GDM1 (cell line): Measurements from ENCODE around the gene BLOC1S5.
"Not testable (repeated sequence)": the region's sequence is repeated elsewhere in the genome, so short reads cannot be mapped to it uniquely, and the experiment has no call there.

ENCODE experiments used
- DNase-seq: peaks from one replicate; lab custom pipeline; 2025; lab: John Stamatoyannopoulos, UW

The BLOC1S5 gene

DNA sequence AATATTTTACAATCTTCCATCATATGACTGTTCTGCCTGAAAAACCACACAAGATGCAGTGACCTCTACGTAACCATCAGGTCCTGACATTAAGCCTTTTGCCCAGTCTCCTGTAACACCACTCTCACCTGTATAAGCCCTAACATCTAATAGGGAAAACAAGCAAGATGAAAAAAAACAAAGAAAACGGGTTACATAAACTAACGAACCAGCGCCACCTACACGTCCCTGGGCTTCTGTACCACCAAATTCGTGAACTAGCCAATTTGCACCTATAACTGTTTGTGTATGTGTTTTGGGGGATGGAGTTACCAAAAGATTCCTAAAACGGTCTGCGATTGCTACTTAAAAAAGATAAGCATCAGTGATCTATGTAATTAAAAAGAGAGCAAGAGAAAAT lies 70.2 kb downstream of the BLOC1S5 start:
- DNase-seq, result no peak

DNA sequence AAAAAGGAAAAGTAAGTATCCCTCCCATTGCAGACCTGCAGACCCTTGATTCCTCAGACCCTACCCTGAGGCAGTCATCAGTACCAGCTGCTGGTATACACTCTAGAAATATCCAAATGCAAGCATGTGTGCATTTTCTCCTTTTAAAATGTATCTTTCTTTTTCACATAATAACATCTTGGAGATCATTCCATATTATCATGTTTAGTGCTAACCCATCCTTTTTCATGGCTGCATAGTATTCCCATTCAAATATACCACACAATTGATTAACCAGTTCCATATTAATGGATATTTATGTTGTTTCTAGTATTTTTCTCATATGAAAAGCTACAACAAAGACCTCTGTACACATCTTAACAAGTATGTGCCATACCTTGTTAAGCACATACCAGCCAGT lies 70.8 kb downstream of the BLOC1S5 start:
- DNase-seq, result no peak

DNA sequence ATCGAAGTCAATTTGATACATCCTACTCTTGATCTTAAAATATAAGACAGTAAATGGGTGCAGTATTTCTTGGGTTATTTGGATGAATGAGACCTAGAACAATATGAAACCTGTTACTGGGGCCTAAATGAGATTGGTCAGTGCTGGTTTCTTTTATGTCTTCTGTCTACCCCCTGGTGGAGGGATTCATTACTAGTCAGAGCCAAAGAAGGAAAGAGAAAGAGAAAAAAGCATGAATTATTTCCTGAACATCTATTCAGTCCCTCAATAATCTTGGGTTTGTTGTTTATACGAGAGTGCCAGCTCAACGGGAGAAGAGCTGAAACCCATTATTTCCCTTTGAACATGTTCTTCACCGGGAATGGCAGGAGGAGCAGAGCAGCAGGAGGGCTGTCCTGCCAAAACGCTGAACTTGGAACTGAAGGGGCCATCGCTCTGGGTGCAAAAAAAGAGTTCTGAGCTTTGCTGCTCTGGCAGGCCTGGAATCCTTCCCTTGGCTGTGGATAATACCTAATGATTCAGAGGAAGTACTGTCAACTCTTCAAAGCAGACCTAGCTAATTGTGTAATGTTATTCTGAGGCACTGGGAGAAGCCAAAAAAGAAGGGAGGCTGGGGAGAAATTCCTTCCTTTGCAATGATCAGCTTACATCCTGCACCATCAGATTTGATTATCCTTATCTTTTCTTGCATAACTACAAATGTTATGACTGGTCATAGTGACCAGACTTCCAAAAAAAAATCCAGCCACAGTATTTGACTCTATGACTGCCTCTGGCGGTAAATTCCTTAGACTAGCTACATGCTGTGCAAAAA lies 72.0 kb downstream of the BLOC1S5 start:
- DNase-seq, result no peak

DNA sequence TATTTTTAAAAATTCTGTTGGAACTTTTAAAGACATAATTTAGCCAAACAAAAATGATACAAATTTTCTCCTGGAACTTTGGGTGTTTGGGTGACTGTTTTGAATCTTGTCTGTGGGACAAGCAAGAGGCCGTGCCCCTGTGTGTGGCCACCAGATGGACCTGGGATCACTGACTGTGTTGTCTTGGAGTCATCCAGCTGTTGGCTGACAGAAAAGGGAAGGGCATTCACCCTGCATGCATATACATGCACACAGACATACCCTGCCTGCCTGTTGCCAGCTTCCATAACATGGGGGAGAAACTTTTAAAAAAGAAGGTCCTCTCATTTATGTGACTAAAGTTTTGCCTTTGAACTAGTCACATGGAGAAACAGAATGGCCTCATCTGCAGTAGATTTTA lies 72.7 kb downstream of the BLOC1S5 start:
- no peak for DNase-seq

DNA sequence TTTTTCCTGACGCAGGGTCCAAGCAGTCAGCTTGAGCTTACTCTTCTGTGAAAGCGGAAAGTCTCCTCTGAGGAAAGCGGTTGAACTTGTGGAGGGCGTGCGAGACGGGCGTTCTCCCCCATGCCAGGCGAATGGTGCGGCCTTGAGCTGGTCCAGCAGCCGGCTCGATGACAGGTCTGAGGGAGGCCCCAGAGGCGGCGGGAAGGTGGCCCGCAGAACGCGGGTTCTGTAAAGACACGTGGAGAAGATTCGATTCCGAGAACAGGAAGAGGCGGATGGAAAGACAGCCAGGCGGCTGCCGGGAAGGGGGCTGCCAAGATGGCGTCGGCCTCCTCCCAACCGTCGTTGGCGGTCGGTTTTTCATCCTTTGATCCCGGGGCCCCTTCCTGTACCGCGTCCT lies 78.0 kb downstream of the BLOC1S5 start:
- no peak for DNase-seq

DNA sequence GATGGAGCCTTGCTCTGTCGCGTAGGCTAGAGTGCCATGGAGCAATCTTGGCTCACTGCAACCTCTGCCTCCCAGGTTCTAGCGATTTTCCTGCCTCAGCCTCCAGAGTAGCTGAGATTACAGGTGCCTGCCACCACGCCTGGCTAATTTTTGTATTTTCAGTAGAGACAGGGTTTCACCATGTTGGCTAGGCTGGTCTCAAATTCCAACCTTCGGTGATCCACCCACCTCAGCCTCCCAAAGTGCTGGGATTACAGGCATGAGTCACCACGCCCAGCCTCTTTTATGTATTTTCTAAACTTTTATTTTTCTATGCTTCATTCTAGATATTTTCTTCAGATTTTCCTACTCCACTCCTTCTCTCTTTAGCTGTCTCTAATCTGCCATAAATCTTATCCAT lies 80.2 kb downstream of the BLOC1S5 start:
- not testable (repeated sequence) for DNase-seq

DNA sequence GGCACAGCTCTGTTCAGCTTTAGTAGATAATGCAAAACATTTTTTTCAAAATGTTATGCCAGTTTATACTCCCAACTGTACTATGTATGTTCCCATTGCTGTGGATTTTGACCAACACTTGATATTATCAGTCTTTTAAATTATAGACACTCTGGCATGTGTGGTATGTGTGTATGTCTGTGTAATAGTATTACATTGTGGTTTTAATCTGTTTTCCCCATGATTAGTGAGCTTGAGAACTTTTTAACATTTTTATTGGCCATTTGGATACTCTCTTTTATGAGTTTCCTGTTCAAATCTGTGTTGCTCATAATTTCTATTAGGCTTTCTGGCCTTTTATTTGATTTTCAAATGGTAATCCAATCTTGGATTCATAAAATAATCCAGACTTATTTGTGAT lies 84.4 kb downstream of the BLOC1S5 start:
- DNase-seq, result no peak

DNA sequence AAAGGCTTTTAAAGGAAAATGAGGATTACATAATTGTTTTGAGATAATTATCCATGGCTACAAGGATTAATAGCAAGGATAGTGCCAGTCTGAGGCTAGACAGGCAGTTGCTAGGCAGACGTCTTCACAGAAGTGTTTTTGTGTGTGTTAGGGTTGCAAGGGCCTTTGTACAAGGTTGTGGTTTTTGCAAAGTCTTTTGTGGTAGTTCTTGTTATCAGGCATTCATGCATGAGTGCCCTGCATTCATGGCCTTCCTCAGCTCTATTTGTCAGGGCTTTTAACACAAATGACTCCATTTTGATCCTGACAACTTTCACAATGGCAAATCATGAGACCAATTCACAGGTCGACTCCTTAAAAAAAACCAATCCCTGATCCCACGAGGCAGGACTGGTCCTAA lies 85.5 kb downstream of the BLOC1S5 start:
- no peak for DNase-seq

DNA sequence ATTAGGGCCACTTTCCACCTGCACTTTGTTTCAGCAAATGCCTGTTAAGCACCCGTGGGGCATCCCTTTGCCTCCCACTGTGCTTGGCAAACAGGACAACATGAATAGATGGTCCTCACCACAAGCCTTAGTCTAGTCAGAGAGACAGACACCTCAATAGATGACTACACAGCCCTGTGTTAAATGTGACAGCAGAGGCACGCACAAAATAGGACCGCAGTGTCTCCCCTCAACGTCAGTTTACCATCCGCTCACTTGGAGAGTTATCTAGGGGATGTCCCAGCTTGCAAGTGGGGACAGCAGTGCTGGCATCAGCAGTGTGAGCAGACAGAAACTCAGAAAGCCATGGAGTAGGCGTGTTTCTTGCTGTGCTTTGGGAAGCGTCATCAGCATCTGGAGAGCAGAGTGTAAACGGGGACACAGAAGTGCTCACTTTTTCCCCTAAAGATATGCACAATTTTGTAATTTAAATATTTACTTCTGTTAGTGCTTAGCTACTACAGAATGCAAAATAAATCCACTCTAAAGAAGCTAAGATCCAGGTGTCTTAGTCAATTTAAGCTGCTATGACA lies 87.6 kb downstream of the BLOC1S5 start:
- DNase-seq, result no peak

DNA sequence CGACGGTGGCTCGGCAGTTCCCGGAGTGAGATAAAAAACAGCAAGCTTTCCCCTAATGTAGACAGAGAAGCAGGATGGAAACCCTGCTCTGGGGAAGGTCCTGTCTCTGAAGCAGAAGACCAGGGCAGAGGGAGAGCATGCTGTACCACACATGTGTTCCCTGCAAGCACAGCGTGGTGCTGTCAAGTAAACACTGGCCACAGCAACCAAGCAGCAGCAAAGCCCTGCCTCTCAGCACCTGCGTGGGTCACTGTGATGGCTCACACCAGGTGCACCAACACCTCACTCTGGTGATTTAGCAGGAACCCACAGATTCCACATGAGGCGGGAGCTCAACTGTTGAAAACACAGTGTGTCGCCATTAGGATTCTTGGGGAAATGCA lies 88.4 kb downstream of the BLOC1S5 start:
- no peak for DNase-seq

DNA sequence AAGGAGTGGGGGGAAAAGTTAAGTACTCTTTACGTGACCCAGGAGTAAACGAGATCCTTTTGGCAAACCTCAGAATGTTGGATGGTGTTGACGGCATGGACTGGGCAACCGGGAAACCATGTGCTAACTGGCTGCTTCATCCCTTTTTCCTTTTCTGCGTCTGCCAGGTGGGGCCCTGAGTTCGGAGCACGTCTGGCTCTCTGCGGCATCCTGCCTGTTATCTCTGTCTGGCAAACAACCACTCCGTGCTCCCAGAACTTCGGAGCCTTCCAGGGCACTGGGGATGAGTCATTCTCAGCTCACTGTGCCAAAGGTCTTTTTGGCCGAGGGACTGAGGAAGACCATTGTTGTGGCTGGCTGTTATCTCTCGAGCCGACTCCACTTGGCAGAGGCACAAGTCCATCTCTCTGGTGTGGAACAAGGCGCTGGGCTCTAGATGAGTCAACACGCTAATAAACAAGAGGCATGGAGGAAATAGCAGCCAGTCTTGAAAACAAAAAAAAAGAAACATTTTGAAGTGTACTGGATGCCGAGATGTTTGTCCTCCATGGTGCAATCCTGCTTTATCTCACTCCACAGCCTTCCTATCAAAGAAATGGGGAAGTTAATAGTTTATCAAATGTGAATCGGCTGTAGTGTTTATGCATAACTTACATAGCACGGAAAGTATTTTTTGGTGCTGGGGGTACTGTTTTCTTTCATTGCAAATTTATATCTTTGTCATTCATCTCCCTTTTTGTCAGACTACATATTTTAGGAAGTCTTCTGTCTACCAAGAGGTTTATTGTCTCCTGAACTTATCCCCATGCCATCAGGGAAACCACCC lies 89.0 kb downstream of the BLOC1S5 start:
- no peak for DNase-seq

DNA sequence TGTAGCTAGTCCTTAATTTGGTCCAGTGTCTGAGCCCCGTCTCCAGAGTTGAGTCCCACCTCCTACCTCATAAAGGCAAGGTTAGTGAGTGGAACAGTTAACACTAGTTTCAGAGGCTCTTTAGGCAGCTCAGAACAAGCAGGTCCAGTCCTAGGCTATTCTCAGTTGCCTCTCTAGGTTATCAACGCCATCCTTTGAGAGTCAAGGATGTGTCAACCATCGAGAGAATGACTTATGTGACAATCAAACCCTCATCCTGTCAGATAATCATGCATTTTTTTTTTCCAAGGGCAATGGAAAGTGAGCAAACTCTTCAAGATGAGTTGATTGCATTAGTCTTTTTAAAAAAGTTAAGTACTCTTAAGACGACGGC lies 89.6 kb downstream of the BLOC1S5 start:
- DNase-seq, result no peak

DNA sequence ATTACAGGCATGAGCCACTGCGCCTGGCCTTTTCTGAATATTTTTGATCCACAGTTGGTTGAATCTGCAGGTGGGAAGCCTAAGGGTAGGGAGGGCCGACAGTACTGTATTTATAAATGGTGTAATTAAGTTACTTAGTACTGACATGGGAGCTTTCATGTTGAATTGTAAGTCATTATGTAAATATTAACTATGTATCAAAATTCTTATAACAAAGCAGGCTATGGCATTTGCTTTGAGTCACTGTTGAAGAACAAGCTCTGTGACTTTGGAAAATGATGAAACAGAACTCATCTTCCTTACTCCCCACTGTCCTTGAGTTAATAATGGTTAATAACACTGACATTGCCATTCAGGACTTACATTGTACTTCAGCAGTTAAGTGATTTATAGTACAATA lies 90.6 kb downstream of the BLOC1S5 start:
- no peak for DNase-seq

DNA sequence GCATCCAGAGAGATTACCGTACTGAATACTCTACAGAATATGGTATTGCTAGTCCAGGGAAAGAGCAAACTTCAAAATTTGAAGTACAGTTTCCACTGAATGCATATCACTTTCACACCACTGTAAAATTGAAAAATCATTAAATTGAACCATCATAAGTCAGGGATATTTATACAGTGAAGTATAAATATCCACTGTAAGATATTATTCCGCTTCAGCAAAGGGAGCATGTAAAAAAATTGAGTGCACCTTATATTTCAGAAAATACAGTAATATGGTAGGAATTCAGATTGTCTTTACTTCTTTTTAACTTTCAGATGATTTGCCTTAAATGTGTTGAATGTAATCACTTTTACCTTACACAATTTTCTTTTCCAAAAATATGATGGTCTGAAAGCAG lies 92.7 kb downstream of the BLOC1S5 start:
- no peak for DNase-seq

DNA sequence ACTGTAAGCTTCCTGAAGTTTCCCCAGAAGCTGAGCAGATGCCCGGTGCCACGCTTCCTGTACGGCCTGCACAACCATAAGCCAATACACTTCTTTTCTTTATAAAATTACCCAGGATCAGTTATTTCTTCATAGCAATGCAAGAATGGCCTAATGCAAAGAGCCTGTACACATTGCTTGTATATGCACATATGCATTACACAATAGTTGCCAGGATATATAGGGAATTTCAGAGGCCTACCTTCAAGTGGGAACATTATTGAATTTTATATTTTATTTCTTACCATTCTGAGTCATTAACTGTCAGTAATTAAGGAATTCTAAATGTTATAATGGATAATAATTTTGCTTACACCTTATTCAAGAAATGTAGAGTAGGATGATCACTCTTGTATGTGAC lies 93.6 kb downstream of the BLOC1S5 start:
- DNase-seq, result no peak
